ENCODE results near the gene ACOT2.
A peak's percentile ranks its signal among the peaks of the same experiment; 100 is the strongest.

DNA sequence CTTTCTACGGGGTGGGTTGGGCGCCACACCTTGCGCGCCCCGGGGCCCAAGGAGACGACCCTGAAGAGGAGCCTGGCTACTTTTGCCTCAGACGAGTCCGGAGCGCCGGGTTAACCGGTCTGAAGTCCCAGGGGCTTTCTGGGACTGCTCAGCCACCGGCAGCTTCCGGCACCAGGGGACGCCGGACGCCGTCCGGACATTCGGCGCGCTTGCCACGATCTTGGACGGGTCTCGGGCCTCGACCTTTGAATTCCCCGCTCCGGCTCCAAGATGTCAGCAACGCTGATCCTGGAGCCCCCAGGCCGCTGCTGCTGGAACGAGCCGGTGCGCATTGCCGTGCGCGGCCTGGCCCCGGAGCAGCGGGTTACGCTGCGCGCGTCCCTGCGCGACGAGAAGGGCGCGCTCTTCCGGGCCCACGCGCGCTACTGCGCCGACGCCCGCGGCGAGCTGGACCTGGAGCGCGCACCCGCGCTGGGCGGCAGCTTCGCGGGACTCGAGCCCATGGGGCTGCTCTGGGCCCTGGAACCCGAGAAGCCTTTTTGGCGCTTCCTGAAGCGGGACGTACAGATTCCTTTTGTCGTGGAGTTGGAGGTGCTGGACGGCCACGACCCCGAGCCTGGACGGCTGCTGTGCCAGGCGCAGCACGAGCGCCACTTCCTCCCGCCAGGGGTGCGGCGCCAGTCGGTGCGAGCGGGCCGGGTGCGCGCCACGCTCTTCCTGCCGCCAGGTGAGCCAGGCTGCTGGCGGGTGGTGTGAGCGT lies 22.9 kb downstream of the ACOT2 start, which contains the start of gene ACOT4:
- TF ChIP-seq, protein P1, sequence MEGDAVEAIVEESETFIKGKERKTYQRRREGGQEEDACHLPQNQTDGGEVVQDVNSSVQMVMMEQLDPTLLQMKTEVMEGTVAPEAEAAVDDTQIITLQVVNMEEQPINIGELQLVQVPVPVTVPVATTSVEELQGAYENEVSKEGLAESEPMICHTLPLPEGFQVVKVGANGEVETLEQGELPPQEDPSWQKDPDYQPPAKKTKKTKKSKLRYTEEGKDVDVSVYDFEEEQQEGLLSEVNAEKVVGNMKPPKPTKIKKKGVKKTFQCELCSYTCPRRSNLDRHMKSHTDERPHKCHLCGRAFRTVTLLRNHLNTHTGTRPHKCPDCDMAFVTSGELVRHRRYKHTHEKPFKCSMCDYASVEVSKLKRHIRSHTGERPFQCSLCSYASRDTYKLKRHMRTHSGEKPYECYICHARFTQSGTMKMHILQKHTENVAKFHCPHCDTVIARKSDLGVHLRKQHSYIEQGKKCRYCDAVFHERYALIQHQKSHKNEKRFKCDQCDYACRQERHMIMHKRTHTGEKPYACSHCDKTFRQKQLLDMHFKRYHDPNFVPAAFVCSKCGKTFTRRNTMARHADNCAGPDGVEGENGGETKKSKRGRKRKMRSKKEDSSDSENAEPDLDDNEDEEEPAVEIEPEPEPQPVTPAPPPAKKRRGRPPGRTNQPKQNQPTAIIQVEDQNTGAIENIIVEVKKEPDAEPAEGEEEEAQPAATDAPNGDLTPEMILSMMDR (IDR thresholded peaks at IDR 0.05) = peak in 3 of 6 experiments; percentile 27 to 56 (median 34)
- TF ChIP-seq POLR2AphosphoS5 (IDR thresholded peaks at IDR 0.05) = no peak
- peak in 1 of 4 donors; percentile 42 for TF ChIP-seq POLR2A (IDR thresholded peaks at IDR 0.05)
- no peak for TF ChIP-seq EP300 (IDR thresholded peaks at IDR 0.05)

All from upper lobe of left lung (tissue), 4 donors.